AG09319 (cell line): ENCODE data around the gene NCCRP1.

Experiments used
- DNase-seq: peaks from one replicate; pipeline ENCODE4 v3.0.0-alpha.2; 2010; ENCODE audit warnings: low read depth; ENCODE audit errors: extremely low read depth
- CTCF ChIP-seq: IDR thresholded peaks from 2 replicates; pipeline ENCODE4 v1.5.1; 2011; ENCODE audit warnings: low read depth, mild to moderate bottlenecking, inconsistent platforms, low read length, moderate library complexity

NCCRP1 gene

GRCh38 chr19:39154100-39154628, 42.6 kb upstream of the NCCRP1 start:
- no peak for DNase-seq
- no peak for TF ChIP-seq CTCF

GRCh38 chr19:39154629-39155100, 42.1 kb upstream of the NCCRP1 start:
- TF ChIP-seq CTCF, result no peak
- no peak for DNase-seq

- TF ChIP-seq CTCF, result no peak
- no peak for DNase-seq
Observed at GRCh38 chr19:39155114-39155700, 41.6 kb upstream of the NCCRP1 start.

- DNase-seq, result no peak
- no peak for TF ChIP-seq CTCF
Observed at GRCh38 chr19:39155741-39156140, 41.0 kb upstream of the NCCRP1 start.

- no peak for DNase-seq
- no peak for TF ChIP-seq CTCF
Observed at GRCh38 chr19:39156326-39157230, 40.2 kb upstream of the NCCRP1 start.

- no peak for TF ChIP-seq CTCF
- DNase-seq, result no peak
Observed at GRCh38 chr19:39157275-39157996, 39.3 kb upstream of the NCCRP1 start.
